ENCODE measurements around the gene TBC1D14. TPM values are rescaled to one million over a fixed set of nuclear protein-coding genes. Genes with fewer than 3 reads are reported as not detected.
A peak's percentile ranks its signal among the peaks of the same experiment; 100 is the strongest.

The TBC1D14 gene, protein sequence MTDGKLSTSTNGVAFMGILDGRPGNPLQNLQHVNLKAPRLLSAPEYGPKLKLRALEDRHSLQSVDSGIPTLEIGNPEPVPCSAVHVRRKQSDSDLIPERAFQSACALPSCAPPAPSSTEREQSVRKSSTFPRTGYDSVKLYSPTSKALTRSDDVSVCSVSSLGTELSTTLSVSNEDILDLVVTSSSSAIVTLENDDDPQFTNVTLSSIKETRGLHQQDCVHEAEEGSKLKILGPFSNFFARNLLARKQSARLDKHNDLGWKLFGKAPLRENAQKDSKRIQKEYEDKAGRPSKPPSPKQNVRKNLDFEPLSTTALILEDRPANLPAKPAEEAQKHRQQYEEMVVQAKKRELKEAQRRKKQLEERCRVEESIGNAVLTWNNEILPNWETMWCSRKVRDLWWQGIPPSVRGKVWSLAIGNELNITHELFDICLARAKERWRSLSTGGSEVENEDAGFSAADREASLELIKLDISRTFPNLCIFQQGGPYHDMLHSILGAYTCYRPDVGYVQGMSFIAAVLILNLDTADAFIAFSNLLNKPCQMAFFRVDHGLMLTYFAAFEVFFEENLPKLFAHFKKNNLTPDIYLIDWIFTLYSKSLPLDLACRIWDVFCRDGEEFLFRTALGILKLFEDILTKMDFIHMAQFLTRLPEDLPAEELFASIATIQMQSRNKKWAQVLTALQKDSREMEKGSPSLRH
- 48.2 and 49.7 TPM in 2 replicates for total RNA-seq (2021; fragmentation: NEBNext Ultra II Directional; extraction: Animal tissue kit (Norgen Biotek cat#: 25700))
- 45.6 and 46.2 TPM in 2 replicates for polyA plus RNA-seq (2011; rRNA removed)
- 49.8 TPM for polyA plus RNA-seq (2011; cell fraction: cytosol; rRNA removed)
- polyA plus RNA-seq (2011; cell fraction: nucleus; rRNA removed) = 47.4 TPM
- polyA plus RNA-seq (2012, experiment 1 of 2) = 38.7 to 43.8 TPM (median 41.7 TPM) in 4 replicates
- polyA plus RNA-seq (2012, experiment 2 of 2) = 21.9 TPM
- polyA plus RNA-seq (2013, experiment 1 of 2) = 24.2 TPM
- 25.4 TPM for polyA plus RNA-seq (2013, experiment 2 of 2)
- polyA minus RNA-seq (2011; rRNA and poly(A)+ RNA removed) = 51.5 and 51.9 TPM in 2 replicates
- polyA minus RNA-seq (2011; cell fraction: cytosol; rRNA and poly(A)+ RNA removed) = 27.0 TPM
- 30.9 TPM for polyA minus RNA-seq (2011; cell fraction: nucleus; rRNA and poly(A)+ RNA removed)
- long read RNA-seq, experiment 1, full-length matches to known transcripts = 4 of 37 reads
- long read RNA-seq, experiment 1, partial matches to known transcripts = 32 of 37 reads
- long read RNA-seq, experiment 1, other reads (novel, unspliced or antisense) = 1 of 37 reads
- long read RNA-seq, experiment 2, full-length matches to known transcripts = 2 of 9 reads
- long read RNA-seq, experiment 2, partial matches to known transcripts = 0 of 9 reads
- long read RNA-seq, experiment 2, other reads (novel, unspliced or antisense) = 7 of 9 reads

GRCh38 chr4:6909113-6909969 lies at the start of gene TBC1D14:
TSS of gene TBC1D14 (plus strand) at chr4:6909826. CDS start at chr4:6923390, 13,564 bp downstream.
- peak within 1 kb of the TSS; percentile 14 for H3K4ac ChIP-seq (replicated peaks; ENCODE audit: insufficient read length, low read depth, low read length)
- peaks cover 10 to 13% of the 10 kb centered on the region in 2 experiments for H4K20me1 ChIP-seq (replicated peaks in 1 of 2; ENCODE audit: control insufficient read depth in 1 of 2, insufficient read depth in 2 of 2, low read length in 2 of 2)
- H2BK5ac ChIP-seq (ENCODE audit: low read depth, low read length) = no peak within 1 kb of the TSS
- WGBS, 2 experiments (ENCODE audit: extremely low coverage in 1 of 2, insufficient coverage in 1 of 2, insufficient read length in 1 of 2, insufficient replicate concordance in 2 of 2, low coverage in 1 of 2, low lambda C conversion rate in 2 of 2, missing lambda C conversion rate in 1 of 2) = 4% methylated on average over 19 of the region's 108 CpGs; no CpG with 5 or more reads in 1 of the 2 experiments
- H2BK120ac ChIP-seq (replicated peaks; ENCODE audit: low read depth, low read length) = peak within 1 kb of the TSS; percentile 39
- H3K18ac ChIP-seq (ENCODE audit: extremely low read depth, low read length) = peak within 1 kb of the TSS; percentile 32
- peak within 1 kb of the TSS; percentile 98 for H4K8ac ChIP-seq (ENCODE audit: extremely low read depth, insufficient read depth, low read length)
- POLR2A ChIA-PET (ENCODE audit: partially characterized antibody) = interaction anchor here (0.6 to 4.4 kb wide), 33 partner anchors 9 to 1018 kb away, joined by 3 to 22 read pairs (median 4); no protein-coding TSS in a partner anchor
- DNase-seq (ENCODE audit: low read depth in 1 of 2, low spot score in 2 of 2) (peak in 1 of 2 experiments; percentile 91), FAIRE-seq (no peak)
- H3K79me1 ChIP-seq (ENCODE audit: low read depth, low read length) = peaks cover 8% of the 10 kb centered on the region
- peaks cover 0 to 35% of the 10 kb centered on the region in 2 experiments; a peak in 2 of 4 replicates for H3K79me2 ChIP-seq (ENCODE audit: control insufficient read depth in 1 of 2, insufficient read depth in 2 of 2, low read length in 2 of 2)
- no peak within 1 kb of the TSS for H4K91ac ChIP-seq (replicated peaks; ENCODE audit: insufficient read length, low read length)
- peak within 1 kb of the TSS; percentile 94; the same call in 1 of the 2 replicates for H3K27ac ChIP-seq (ENCODE audit: low read depth, low read length)
- H2BK15ac ChIP-seq (ENCODE audit: low read length) = no peak within 1 kb of the TSS; the same call in 1 of the 2 replicates
- H3K27me3 ChIP-seq (replicated peaks in 1 of 4; ENCODE audit: control insufficient read depth in 3 of 4, extremely low read depth in 1 of 4, insufficient read depth in 3 of 4, low read length in 3 of 4) = peaks cover 0 to 14% (median 5%) of the 10 kb centered on the region in 4 experiments; a peak in 4 of 7 replicates
- H3K23me2 ChIP-seq (ENCODE audit: low read depth, low read length) = peaks cover 11% of the 10 kb centered on the region
- no peak within 1 kb of the TSS for H2BK20ac ChIP-seq (ENCODE audit: low read length)
- no peak within 1 kb of the TSS for H2AK5ac ChIP-seq (ENCODE audit: low read depth, low read length)
- H3K9me3 ChIP-seq (ENCODE audit: insufficient read depth in 2 of 2, low read depth in 1 of 2, low read length in 1 of 2) = no peaks in the 10 kb centered on the region
- H3K56ac ChIP-seq (replicated peaks; ENCODE audit: insufficient read length, low read depth, low read length) = peak within 1 kb of the TSS; percentile 78
- peak within 1 kb of the TSS; percentile 61 to 82 (median 74); a peak in 6 of 7 replicates for H3K9ac ChIP-seq (replicated peaks in 1 of 4; ENCODE audit: extremely low read depth in 1 of 4, low read depth in 3 of 4, low read length in 3 of 4)
- no peaks in the 10 kb centered on the region for H3K36me3 ChIP-seq (ENCODE audit: control insufficient read depth in 2 of 4, insufficient read depth in 4 of 4, low read length in 3 of 4)
- peak within 1 kb of the TSS; percentile 87 to 89 for H3K4me2 ChIP-seq (ENCODE audit: insufficient read depth in 1 of 2, low read depth in 2 of 2, low read length in 2 of 2)
- H4K5ac ChIP-seq (ENCODE audit: insufficient read length, low read depth, low read length) = peak within 1 kb of the TSS; percentile 35
- H2BK12ac ChIP-seq (ENCODE audit: low read depth, low read length) = no peak within 1 kb of the TSS
- H3K4me3 ChIP-seq (ENCODE audit: extremely low read depth in 1 of 4, insufficient read depth in 2 of 4, low read depth in 3 of 4, low read length in 4 of 4) = peak within 1 kb of the TSS; percentile 58 to 92 (median 75)
- no peak within 1 kb of the TSS for H3K23ac ChIP-seq (ENCODE audit: insufficient read length)
- no peak within 1 kb of the TSS for H3K14ac ChIP-seq (ENCODE audit: insufficient read length)
- no peak within 1 kb of the TSS for H2AFZ ChIP-seq (ENCODE audit: low read length)
- CTCF ChIA-PET (ENCODE audit: partially characterized antibody) = interaction anchor here (0.5 to 9.7 kb wide), 18 partner anchors 9 to 187 kb away, joined by 3 to 56 read pairs (median 5); partner anchors contain the start of gene GRPEL1
- peaks cover 3 to 25% (median 11%) of the 10 kb centered on the region in 4 experiments for H3K4me1 ChIP-seq (replicated peaks in 1 of 4; ENCODE audit: control insufficient read depth in 3 of 4, insufficient read depth in 4 of 4, low read length in 3 of 4)
- TF ChIP-seq CHD2 (IDR thresholded peaks at IDR 0.05; ENCODE audit: low read length) (no peak), RFX5 (IDR thresholded peaks at IDR 0.05; ENCODE audit: borderline replicate concordance, low read depth, low read length) (no peak)
